ENCODE data around the gene SPDYE6.
"Not testable (repeated sequence)": the region's sequence is repeated elsewhere in the genome, so short reads cannot be mapped to it uniquely, and the experiment has no call there.

SPDYE6 gene

DNA sequence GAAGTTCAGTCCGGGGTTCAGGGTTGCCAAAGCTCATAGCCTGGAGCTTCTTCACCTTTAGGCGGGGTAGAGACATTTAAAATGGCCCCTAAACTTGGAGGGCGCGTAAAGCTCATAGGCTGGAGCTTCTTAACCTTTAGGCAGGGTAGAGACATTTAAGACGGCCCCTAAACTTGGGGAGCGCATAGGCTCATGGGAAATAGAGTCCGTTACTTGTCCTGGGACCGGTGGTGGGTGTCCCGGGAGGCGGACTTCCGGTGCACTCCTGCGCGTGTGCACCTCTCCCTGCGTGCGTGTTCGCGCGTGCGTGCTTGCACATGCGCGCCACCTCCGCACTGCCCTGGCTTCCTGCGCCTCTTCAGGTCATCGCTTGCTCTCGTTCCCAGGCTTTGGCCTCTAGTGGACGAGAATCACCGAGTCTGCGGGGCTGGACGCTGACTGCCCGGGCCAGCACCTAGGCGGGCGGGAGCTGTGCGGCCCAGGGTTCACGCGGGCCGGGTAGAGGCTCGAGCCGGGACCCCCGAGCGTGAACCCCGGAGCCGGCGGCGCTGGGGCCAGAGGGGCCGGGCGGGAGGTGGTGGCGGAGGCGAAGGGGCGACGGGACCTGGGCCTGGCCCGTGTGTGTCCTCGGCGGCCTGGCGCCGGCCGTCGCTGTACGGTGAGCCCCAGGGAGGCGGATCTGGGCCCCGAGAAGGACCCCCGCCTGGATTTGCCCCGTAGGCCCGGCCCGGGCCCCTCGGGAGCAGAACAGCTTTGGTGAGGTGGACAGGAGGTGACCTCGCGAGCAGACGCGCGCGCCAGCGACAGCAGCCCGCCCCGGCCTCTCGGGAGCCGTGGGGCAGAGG, 7.5 kb upstream of the SPDYE6 start:
- DNase-seq: peak; percentile 97 to 98

DNA sequence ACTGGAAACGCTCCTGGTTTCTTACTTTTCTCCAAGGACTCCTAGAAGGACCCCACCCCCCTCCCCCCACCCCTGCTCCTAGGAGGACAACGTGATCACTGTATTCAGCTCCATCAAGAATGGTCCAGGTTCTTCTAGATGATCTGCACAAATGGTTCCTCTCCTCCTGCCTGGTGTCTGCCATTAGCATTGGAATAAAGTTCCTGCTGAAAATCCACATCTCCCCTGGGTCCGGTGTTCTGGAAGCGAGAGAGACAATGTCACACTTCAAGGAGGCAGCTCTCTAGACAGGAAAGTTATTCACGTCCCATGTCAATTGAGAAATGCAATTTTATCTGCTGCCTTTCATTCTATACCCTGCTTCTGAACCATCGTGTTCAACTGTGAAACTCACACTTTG, 9.3 kb downstream of the SPDYE6 start:
- not testable (repeated sequence) for DNase-seq

DNA sequence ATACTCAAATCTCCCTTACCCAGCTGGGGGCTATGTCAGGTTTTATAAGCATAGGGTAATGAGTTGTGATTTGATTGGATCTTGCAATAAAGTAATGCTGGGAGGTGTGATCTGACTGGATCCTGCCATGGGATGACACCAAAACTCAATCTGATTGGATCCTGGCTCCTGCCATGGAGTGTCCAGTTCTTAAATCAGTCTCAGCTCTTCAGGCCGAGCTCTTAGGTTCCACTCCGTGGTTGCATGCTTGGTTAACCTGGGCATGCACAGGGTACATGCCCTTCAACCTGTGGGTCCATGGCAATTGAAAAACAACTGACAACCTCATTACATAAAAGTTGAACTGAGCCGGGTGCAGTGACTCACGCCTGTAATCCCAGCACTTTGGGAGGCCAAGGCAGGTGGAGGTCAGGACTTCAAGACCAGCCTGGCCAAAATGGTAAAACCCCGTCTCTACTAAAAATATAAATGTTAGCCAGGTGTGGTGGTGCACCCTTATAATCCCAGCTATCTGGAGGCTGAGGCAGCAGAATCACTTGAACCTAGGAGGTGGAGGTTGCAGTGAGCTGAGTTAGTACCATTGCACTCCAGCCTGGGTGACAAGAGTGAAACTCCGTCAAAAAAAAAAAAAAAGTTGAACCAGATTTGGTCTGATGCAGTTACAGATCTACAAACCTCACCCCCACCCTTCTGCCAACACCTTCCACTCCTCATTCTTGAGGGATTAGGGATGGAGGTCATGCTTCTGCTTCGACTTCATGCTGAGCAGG, 15.5 kb downstream of the SPDYE6 start:
- not testable (repeated sequence) for DNase-seq

GRCh38 chr7:102337420-102337819, 18.8 kb downstream of the SPDYE6 start:
- not testable (repeated sequence) for DNase-seq

- DNase-seq: not testable (repeated sequence)
Observed at GRCh38 chr7:102337002-102337401, 19.2 kb downstream of the SPDYE6 start.

DNA sequence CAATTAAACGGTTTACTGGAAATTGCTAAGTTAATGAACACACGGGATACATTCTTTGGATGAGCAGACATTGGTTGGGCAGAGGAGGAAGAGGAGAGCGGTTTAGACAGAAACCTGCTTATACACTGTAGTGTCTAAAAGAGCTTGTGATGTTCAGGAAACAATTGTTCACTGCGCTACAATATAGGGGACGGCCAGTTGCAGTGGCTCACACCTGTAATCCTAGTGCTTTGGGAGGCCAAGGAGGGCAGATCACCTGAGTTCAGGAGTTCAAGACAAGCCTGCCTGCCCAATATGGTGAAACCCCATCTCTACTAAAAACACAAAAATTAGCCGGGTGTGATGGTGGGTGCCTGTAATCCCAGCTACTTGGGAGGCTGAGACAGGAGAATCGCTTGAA, 20.7 kb downstream of the SPDYE6 start:
- DNase-seq: not testable (repeated sequence)

- not testable (repeated sequence) for DNase-seq
Observed at GRCh38 chr7:102330666-102331460, 25.4 kb downstream of the SPDYE6 start.

DNA sequence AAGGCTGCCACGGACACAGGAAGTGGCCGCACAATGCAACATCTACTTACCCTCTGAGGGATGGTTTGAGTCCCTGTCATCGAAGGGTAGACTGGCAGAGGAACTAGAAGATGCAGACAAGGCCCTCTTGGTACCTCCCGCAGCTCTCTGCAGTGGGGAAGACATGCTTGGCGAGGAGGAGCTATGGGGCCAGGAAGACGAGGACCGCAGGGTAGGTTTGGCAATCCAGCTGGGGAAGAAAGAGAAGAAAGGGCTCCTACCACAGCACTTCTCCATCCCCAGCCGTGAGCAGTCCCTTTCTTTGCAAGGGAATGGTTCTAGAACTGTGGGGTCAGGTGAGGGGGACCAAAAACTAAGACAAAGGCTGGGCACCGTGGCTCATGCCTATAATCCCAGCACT, 26.9 kb downstream of the SPDYE6 start:
- not testable (repeated sequence) for DNase-seq

GRCh38 chr7:102328863-102329262, 27.4 kb downstream of the SPDYE6 start:
- DNase-seq: not testable (repeated sequence)

GRCh38 chr7:102327183-102327582, 29.1 kb downstream of the SPDYE6 start:
- DNase-seq: not testable (repeated sequence)

DNA sequence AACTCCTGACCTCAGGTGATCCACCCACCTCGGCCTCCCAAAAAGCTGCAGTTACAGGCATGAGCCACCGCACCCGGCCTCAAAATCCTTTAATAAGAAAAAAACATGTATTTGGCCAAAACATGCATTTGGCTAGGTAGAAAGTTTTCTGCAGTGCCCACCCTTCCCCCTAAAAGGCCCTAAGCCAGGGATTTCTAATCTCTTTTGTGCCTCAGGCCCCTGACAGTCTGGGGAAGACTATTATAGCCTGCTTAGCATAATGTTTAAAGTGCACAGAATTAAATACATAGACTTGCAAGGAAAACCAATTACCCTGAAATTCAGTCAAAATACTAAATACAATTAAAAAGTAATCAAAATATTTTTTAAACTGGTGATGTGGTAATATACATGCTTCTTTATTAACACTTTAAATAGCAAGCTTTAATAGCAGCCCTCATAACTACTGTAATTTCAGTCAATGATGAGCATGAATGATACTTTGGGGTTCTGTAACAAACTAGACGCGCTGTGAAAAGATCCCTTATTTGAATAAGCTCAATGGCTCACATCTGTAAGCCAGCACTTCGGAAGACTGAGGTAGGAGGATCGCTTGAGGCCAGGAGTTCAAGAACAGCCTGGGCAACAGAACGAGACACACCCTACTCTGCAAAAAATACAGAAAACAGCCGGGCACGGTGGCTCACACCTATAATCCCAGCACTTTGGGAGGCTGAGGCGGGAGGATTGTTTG, 29.9 kb downstream of the SPDYE6 start:
- no peak for DNase-seq

- not testable (repeated sequence) for DNase-seq
Observed at GRCh38 chr7:102325106-102325505, 31.1 kb downstream of the SPDYE6 start.

GRCh38 chr7:102323914-102324195, 32.4 kb downstream of the SPDYE6 start:
- no peak for DNase-seq

DNA sequence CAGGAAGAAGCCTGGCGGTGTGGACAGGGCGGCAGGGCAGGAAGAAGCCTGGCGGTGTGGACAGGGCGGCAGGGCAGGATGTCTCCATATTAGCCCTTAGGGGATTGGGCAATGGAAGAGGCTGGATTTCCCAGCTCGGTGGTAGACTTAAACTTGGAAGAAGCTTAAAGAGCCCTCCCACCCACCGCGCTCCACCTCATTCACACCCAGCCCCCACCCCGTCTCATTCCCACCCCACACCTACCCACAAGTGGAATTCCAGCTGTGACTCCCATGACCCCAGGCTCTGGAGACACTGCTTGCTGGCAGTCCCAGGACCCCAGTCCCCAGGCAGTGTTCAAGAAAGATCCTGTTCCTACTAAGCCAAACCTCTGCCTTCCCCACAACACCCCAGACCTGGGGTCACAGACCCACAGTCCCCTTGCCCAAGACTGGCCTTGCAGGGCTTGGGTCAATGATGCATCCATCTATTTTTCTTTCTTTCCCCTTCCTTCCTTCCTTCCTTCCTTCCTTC, 34.0 kb downstream of the SPDYE6 start:
- no peak for DNase-seq

DNA sequence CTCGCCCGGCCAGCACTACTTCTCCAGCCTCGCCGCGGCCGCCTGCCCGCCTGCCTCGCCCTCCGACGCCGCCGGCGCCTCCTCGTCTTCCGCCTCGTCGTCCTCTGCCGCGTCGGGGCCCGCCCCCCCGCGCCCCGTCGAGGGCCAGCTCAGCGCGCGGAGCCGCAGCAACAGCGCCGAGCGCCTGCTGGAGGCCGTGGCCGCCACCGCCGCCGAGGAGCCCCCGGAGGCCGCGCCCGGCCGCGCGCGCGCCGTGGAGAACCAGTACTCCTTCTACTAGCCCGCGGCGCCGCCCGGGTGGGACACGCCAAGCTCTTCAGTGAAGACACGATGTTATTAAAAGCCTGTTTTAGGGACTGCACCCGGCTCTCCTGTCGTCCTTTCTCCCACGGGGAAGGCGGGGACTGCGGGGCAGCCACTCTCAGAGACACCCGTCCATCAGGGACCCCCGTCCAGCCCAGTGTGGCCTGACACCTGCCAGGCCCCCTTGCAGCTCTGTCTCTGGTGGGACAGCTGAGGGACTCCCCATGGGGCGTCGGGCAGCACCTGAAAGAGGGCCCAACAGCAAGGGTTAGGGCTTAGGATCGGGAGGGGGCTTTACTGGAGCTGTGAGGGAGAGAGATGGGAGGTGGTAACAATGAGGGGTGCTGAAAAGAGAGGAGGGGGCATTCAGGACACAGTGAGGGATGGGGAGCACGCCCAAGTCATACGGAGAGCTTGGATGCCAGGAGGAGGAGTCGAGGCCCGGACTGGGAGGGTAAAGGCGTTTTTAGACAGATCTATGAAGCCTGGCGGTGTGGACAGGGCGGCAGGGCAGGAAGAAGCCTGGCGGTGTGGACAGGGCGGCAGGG, 34.7 kb downstream of the SPDYE6 start:
- DNase-seq: peak in 1 of 2 donors; percentile 16

GRCh38 chr7:102320601-102321350, 35.5 kb downstream of the SPDYE6 start:
- DNase-seq: no peak

GRCh38 chr7:102320181-102320580, 36.1 kb downstream of the SPDYE6 start:
- DNase-seq: no peak

DNA sequence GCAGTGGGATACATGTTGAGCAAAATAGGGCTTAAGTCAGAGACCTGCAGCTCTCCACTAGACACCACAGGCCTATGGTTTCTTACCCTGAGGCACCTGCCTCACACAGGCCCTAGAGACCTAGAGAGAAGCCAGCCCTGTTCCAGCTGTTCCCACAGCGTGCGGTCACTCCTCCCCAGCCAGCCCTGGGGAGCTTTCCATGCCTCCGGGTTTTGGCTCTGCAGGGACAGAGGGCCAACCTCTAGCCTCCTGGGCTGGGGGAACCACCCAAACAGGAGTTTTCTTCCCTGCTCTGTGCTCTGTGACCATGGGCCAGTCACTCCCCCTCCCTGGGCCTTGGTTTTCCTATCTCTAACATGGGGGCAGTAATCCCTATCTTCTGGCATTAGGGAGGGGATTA, 36.6 kb downstream of the SPDYE6 start:
- no peak for DNase-seq

DNA sequence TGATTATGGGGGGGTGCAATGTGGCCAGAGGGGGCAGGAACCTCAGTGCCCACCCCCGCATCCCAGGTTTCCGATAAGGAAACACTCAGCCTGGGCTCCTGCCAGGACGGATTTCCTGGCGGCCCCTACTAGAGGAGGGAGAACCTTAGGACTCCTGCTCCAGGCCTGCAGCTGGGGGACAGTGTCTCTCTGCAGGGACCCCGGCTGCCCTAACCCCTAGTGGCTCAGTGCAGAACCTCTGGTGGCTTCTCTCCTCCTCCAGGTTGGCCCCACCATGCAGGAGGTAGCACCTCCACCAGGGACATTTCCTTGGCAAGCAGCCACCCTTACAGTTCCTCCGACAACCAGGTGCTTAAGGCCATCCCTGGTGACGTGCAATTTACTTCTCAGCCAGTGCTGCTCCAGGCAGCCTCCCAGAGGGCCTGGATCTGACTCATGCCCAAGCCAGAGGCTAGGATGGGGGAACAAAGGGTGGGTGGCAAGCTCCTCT, 37.7 kb downstream of the SPDYE6 start:
- no peak for DNase-seq

All from CD4-positive, alpha-beta T cell treated with Interferon alpha-2 for 1 hour (primary cell).